Prostate gland (tissue), 2 donors: ENCODE measurements around the gene LILRB2.

Experiments
- POLR2A ChIP-seq: fragments of 450-650 bp; IDR thresholded peaks from one replicate; pipeline ENCODE4 v1.6.1; 2016; ENCODE audit warnings: antibody characterized with exemption, mild to moderate bottlenecking
- POLR2AphosphoS5 ChIP-seq: sonication (generic); formaldehyde crosslinking; IDR thresholded peaks from one replicate; pipeline ENCODE4 v1.6.1; 2017; ENCODE audit warnings: antibody characterized with exemption
- TF ChIP-seq, protein P1 (sequence below), 4 experiments: fragments of 200-600 bp in 2 of 4; fragments of 450-650 bp in 2 of 4; sonication (generic) in 2 of 4; IDR thresholded peaks; 1 replicate in 3 of 4; 2 replicates in 1 of 4; pipeline ENCODE4 v1.5.1; 2016 to 2019; ENCODE audit warnings: antibody characterized with exemption in 4 of 4, mild to moderate bottlenecking in 2 of 4, moderate library complexity in 2 of 4

DNA sequence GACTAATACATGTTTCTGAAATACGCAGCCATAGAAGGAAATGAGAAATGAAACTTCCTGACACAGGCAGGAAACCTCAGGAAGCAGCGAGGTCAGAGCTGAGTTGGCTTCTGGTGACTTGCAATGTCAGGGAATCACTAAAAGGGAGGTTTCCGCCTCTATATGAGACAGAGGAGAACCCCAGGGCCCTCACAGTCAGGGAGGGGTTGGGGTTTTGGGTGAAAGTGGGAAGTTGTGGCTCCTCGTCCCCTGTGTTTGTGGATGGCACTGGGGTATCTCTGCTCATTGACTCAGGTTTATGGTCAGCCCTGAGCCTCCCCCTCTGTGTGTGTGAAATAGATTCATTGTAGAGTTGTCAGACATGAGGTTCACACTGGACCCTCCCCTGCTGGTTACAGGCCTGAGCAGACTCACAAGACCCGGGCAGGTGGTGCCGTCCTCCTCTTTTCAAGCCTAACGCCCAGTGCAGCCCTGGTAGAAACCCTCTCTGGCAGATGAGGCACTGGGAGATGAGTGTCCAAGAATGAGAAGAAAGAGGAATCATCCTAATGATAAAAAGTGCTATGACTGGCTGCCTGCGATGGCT is 32.8 kb downstream of the LILRB2 start:
- TF ChIP-seq, protein P1, sequence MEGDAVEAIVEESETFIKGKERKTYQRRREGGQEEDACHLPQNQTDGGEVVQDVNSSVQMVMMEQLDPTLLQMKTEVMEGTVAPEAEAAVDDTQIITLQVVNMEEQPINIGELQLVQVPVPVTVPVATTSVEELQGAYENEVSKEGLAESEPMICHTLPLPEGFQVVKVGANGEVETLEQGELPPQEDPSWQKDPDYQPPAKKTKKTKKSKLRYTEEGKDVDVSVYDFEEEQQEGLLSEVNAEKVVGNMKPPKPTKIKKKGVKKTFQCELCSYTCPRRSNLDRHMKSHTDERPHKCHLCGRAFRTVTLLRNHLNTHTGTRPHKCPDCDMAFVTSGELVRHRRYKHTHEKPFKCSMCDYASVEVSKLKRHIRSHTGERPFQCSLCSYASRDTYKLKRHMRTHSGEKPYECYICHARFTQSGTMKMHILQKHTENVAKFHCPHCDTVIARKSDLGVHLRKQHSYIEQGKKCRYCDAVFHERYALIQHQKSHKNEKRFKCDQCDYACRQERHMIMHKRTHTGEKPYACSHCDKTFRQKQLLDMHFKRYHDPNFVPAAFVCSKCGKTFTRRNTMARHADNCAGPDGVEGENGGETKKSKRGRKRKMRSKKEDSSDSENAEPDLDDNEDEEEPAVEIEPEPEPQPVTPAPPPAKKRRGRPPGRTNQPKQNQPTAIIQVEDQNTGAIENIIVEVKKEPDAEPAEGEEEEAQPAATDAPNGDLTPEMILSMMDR (IDR thresholded peaks at IDR 0.05): no peak
- TF ChIP-seq POLR2A (no peak), POLR2AphosphoS5 (no peak)
